K562 (cell line): ENCODE data around the gene TEX14. TPM values are rescaled to one million over a fixed set of nuclear protein-coding genes. Genes with fewer than 3 reads are reported as not detected.

ENCODE experiments used
- FOS ChIP-seq: IDR thresholded peaks from 3 replicates; pipeline ENCODE4 v1.6.1; 2011; ENCODE audit not compliant: insufficient read length; ENCODE audit errors: extremely low read depth
- HNRNPLL ChIP-seq: fragments of 200-400 bp; formaldehyde crosslinking; IDR thresholded peaks from 2 replicates; pipeline ENCODE4 v1.6.1; 2017; ENCODE audit warnings: low read length, low read depth, mild to moderate bottlenecking; ENCODE audit not compliant: poor library complexity, severe bottlenecking
- HSF4 ChIP-seq: fragments of 250-450 bp; sonication (Bioruptor Pico); IDR thresholded peaks from 2 replicates; pipeline ENCODE4 v2.1.2; 2022; ENCODE audit warnings: mild to moderate bottlenecking, moderate library complexity, borderline replicate concordance
- KAT7 ChIP-seq: sonication (generic); formaldehyde crosslinking; IDR thresholded peaks from 2 replicates; pipeline ENCODE4 v1.8.0; 2022; ENCODE audit warnings: missing genetic modification reagents, mild to moderate bottlenecking, borderline replicate concordance
- MEF2D ChIP-seq: conservative IDR thresholded peaks from 2 replicates; pipeline ENCODE4 v1.6.1; 2016; ENCODE audit warnings: low read depth, missing genetic modification characterization, missing compliant biosample characterization
- MITF ChIP-seq: IDR thresholded peaks from 2 replicates; pipeline ENCODE4 v1.6.1; 2014; ENCODE audit warnings: antibody characterized with exemption
- NCOA6 ChIP-seq: fragments of 450-650 bp; IDR thresholded peaks from 2 replicates; pipeline ENCODE4 v1.6.1; 2017; ENCODE audit warnings: mild to moderate bottlenecking
- NR2F6 ChIP-seq: fragments of 450-650 bp; formaldehyde crosslinking; IDR thresholded peaks from 2 replicates; pipeline ENCODE4 v1.4.0; 2020; ENCODE audit warnings: mild to moderate bottlenecking
- TEAD2 ChIP-seq: fragments of 450-650 bp; IDR thresholded peaks from 2 replicates; pipeline ENCODE4 v1.6.1; 2016; ENCODE audit warnings: missing genetic modification characterization, control low read depth, missing compliant biosample characterization
- ZNF436 ChIP-seq: fragments of 250-450, 450-650 bp; sonication (Bioruptor Pico); formaldehyde crosslinking; IDR thresholded peaks from 2 replicates; pipeline ENCODE4 v1.7.0; 2020; ENCODE audit warnings: mild to moderate bottlenecking
- ZNF695 ChIP-seq: fragments of 450-650 bp; formaldehyde crosslinking; IDR thresholded peaks from 2 replicates; pipeline ENCODE4 v1.4.0; 2020; ENCODE audit warnings: mild to moderate bottlenecking, moderate library complexity
- ZNF717 ChIP-seq: fragments of 250-450 bp; sonication (Bioruptor Pico); IDR thresholded peaks from 2 replicates; pipeline ENCODE4 v1.5.0; 2021
- ZNF79 ChIP-seq: fragments of 250-450 bp; sonication (Bioruptor Pico); IDR thresholded peaks from 2 replicates; pipeline ENCODE4 v1.4.0; 2020; ENCODE audit warnings: low read depth, mild to moderate bottlenecking, moderate library complexity
- polyA plus RNA-seq, 8 experiments: library from polyadenylated mRNA; depleted of rRNA in 4 of 8; stranded (reverse) in 5 of 8; unstranded in 3 of 8; fragments of >200 nt; fragmentation: Nextera tagmentation in 2 of 8; fragmentation: Illumina TruSeq in 1 of 8; extraction: Ambion mirVana in 2 of 8; extraction: Trizol in 1 of 8; gene quantifications; 2 replicates each; pipeline versions ENCODE4 v1.2.1 to v1.2.3, GENCODE V29; 2011 to 2014; ENCODE audit warnings: inconsistent platforms in 1 of 8, missing spikeins in 1 of 8
- total RNA-seq, 7 experiments: library from RNA; depleted of rRNA in 6 of 7; stranded (reverse); fragments of >200 nt in 6 of 7; fragmentation: Illumina TruSeq in 2 of 7; extraction: Trizol in 2 of 7; gene quantifications; 2 replicates each; pipeline versions ENCODE4 v1.2.1 to v1.2.3, GENCODE V29; 2011 to 2021; ENCODE audit warnings: low replicate concordance in 1 of 7
- TF ChIP-seq, protein P1 (sequence below): fragments of 250-450 bp; sonication (Bioruptor Pico); IDR thresholded peaks from 2 replicates; pipeline ENCODE4 v1.4.0; 2020; ENCODE audit warnings: mild to moderate bottlenecking, moderate library complexity
- TF ChIP-seq, protein P2 (sequence below): fragments of 250-450 bp; sonication (Bioruptor Pico); IDR thresholded peaks from 2 replicates; pipeline ENCODE4 v1.5.0; 2022; ENCODE audit warnings: mild to moderate bottlenecking
- TF ChIP-seq, protein P3 (sequence below), 2 experiments: fragments of 200-800 bp in 1 of 2; sonication (Bioruptor generic) in 1 of 2; sonication (generic) in 1 of 2; formaldehyde crosslinking in 1 of 2; IDR thresholded peaks in 1 of 2; conservative IDR thresholded peaks in 1 of 2; 2 replicates each; pipeline versions ENCODE4 v1.5.0 to v1.6.1; 2016 to 2020; ENCODE audit warnings: missing compliant biosample characterization in 1 of 2, missing genetic modification characterization in 1 of 2, missing genetic modification reagents in 1 of 2
- TF ChIP-seq, protein P4 (sequence below): fragments of 450-650 bp; IDR thresholded peaks from 2 replicates; pipeline ENCODE4 v1.6.1; 2017; ENCODE audit warnings: mild to moderate bottlenecking, moderate library complexity

TEX14 gene
- total and polyA plus RNA-seq, 9 of the 15 experiments (the other 6 are each of a cell fraction or from before 2014, with no cell fraction given) = 0.05 to 0.12 (median 0.09) TPM; not detected in 1

GRCh38 chr17:58665946-58666857 is 25.6 kb downstream of the TEX14 start (continued):
- TF ChIP-seq, protein P1, sequence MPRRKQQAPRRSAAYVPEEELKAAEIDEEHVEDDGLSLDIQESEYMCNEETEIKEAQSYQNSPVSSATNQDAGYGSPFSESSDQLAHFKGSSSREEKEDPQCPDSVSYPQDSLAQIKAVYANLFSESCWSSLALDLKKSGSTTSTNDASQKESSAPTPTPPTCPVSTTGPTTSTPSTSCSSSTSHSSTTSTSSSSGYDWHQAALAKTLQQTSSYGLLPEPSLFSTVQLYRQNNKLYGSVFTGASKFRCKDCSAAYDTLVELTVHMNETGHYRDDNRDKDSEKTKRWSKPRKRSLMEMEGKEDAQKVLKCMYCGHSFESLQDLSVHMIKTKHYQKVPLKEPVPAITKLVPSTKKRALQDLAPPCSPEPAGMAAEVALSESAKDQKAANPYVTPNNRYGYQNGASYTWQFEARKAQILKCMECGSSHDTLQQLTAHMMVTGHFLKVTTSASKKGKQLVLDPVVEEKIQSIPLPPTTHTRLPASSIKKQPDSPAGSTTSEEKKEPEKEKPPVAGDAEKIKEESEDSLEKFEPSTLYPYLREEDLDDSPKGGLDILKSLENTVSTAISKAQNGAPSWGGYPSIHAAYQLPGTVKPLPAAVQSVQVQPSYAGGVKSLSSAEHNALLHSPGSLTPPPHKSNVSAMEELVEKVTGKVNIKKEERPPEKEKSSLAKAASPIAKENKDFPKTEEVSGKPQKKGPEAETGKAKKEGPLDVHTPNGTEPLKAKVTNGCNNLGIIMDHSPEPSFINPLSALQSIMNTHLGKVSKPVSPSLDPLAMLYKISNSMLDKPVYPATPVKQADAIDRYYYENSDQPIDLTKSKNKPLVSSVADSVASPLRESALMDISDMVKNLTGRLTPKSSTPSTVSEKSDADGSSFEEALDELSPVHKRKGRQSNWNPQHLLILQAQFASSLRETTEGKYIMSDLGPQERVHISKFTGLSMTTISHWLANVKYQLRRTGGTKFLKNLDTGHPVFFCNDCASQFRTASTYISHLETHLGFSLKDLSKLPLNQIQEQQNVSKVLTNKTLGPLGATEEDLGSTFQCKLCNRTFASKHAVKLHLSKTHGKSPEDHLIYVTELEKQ = no peak
- TF ChIP-seq ZNF695 (CRISPR knock-in tag) (no peak), HSF4 (CRISPR knock-in tag) (no peak), NR2F6 (CRISPR knock-in tag) (no peak), NCOA6 (no peak), MEF2D (tag) (no peak), KAT7 (CRISPR knock-in tag) (no peak; the same call in 1 of the 2 replicates), HNRNPLL (no peak), FOS (no peak), TEAD2 (tag) (no peak), MITF (no peak), ZNF717 (CRISPR knock-in tag) (no peak), ZNF436 (CRISPR knock-in tag) (no peak), ZNF79 (CRISPR knock-in tag) (no peak)
- TF ChIP-seq, protein P2, sequence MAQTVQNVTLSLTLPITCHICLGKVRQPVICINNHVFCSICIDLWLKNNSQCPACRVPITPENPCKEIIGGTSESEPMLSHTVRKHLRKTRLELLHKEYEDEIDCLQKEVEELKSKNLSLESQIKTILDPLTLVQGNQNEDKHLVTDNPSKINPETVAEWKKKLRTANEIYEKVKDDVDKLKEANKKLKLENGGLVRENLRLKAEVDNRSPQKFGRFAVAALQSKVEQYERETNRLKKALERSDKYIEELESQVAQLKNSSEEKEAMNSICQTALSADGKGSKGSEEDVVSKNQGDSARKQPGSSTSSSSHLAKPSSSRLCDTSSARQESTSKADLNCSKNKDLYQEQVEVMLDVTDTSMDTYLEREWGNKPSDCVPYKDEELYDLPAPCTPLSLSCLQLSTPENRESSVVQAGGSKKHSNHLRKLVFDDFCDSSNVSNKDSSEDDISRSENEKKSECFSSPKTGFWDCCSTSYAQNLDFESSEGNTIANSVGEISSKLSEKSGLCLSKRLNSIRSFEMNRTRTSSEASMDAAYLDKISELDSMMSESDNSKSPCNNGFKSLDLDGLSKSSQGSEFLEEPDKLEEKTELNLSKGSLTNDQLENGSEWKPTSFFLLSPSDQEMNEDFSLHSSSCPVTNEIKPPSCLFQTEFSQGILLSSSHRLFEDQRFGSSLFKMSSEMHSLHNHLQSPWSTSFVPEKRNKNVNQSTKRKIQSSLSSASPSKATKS (CRISPR knock-in tag) = no peak
- TF ChIP-seq, protein P3, sequence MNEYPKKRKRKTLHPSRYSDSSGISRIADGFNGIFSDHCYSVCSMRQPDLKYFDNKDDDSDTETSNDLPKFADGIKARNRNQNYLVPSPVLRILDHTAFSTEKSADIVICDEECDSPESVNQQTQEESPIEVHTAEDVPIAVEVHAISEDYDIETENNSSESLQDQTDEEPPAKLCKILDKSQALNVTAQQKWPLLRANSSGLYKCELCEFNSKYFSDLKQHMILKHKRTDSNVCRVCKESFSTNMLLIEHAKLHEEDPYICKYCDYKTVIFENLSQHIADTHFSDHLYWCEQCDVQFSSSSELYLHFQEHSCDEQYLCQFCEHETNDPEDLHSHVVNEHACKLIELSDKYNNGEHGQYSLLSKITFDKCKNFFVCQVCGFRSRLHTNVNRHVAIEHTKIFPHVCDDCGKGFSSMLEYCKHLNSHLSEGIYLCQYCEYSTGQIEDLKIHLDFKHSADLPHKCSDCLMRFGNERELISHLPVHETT (CRISPR knock-in tag; conservative IDR thresholded peaks at IDR 0.05 in 1 of 2, IDR thresholded peaks at IDR 0.05 in 1 of 2) = no peak
- TF ChIP-seq, protein P4, sequence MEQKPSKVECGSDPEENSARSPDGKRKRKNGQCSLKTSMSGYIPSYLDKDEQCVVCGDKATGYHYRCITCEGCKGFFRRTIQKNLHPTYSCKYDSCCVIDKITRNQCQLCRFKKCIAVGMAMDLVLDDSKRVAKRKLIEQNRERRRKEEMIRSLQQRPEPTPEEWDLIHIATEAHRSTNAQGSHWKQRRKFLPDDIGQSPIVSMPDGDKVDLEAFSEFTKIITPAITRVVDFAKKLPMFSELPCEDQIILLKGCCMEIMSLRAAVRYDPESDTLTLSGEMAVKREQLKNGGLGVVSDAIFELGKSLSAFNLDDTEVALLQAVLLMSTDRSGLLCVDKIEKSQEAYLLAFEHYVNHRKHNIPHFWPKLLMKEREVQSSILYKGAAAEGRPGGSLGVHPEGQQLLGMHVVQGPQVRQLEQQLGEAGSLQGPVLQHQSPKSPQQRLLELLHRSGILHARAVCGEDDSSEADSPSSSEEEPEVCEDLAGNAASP = no peak
